Memory B cell (primary cell): ENCODE data around the gene GPX2.
A peak's percentile ranks its signal among the peaks of the same experiment; 100 is the strongest.

Experiments
- ATAC-seq: fragments of 150-1000 bp; cut with Tn5 transposase; 2 replicates; pipeline ENCODE4 v1.10.0; 2021; ENCODE audit warnings: low read depth, mild to moderate bottlenecking, moderate library complexity
- DNase-seq, 2 donors: peaks; one replicate each; pipeline ENCODE4 v3.0.0; 2022; ENCODE audit warnings: low spot score in 2 of 2
- H3K27ac Mint-ChIP-seq: one replicate; pipeline ENCODE4 v1.8.0; 2022; ENCODE audit warnings: mild to moderate bottlenecking, moderate library complexity, mixed read lengths
- H3K27me3 Mint-ChIP-seq: one replicate; pipeline ENCODE4 v1.8.0; 2022; ENCODE audit warnings: mixed read lengths
- H3K36me3 Mint-ChIP-seq: one replicate; pipeline ENCODE4 v1.8.0; 2022; ENCODE audit warnings: mild to moderate bottlenecking, mixed read lengths
- H3K4me1 Mint-ChIP-seq: one replicate; pipeline ENCODE4 v1.8.0; 2022; ENCODE audit warnings: mixed read lengths
- H3K4me3 Mint-ChIP-seq: one replicate; pipeline ENCODE4 v1.8.0; 2022; ENCODE audit warnings: mild to moderate bottlenecking, moderate library complexity, mixed read lengths
- H3K9me3 Mint-ChIP-seq: one replicate; pipeline ENCODE4 v1.8.0; 2022; ENCODE audit warnings: mixed read lengths

GPX2 gene

GRCh38 chr14:64942531-64943111 lies at the start of gene GPX2:
GPX2 (minus strand) TSS chr14:64942745; CDS start chr14:64942726, 19 bp downstream.
- no peak for DNase-seq

GRCh38 chr14:64990939-64991338 lies 48.4 kb upstream of the GPX2 start:
- Mint-ChIP-seq H3K27me3 (no peaks in the 10 kb centered on the region), H3K4me1 (peaks cover 19% of the 10 kb centered on the region), H3K4me3 (no peak overlapping the region), H3K9me3 (no peaks in the 10 kb centered on the region), H3K27ac (no peak overlapping the region), H3K36me3 (no peaks in the 10 kb centered on the region)
- no peak for DNase-seq
- ATAC-seq, result no peak

More at GRCh38 chr14:64942531-64943111, at the start of gene GPX2:
- peaks cover 17% of the 10 kb centered on the region for H3K4me1 Mint-ChIP-seq
- no peaks in the 10 kb centered on the region for H3K9me3 Mint-ChIP-seq
- H3K36me3 Mint-ChIP-seq, result peaks cover 18% of the 10 kb centered on the region
- no peaks in the 10 kb centered on the region for H3K27me3 Mint-ChIP-seq
- no peak for ATAC-seq
- no peak within 1 kb of the TSS for H3K4me3 Mint-ChIP-seq
- no peak within 1 kb of the TSS for H3K27ac Mint-ChIP-seq

GRCh38 chr14:64990296-64990695 lies 47.8 kb upstream of the GPX2 start:
- H3K4me1 Mint-ChIP-seq, result peaks cover 19% of the 10 kb centered on the region
- no peaks in the 10 kb centered on the region for H3K27me3 Mint-ChIP-seq
- H3K36me3 Mint-ChIP-seq, result no peaks in the 10 kb centered on the region
- ATAC-seq, result no peak
- no peaks in the 10 kb centered on the region for H3K9me3 Mint-ChIP-seq
- no peak overlapping the region for H3K27ac Mint-ChIP-seq
- no peak overlapping the region for H3K4me3 Mint-ChIP-seq
- DNase-seq, result no peak

- peaks cover 25% of the 10 kb centered on the region for H3K4me1 Mint-ChIP-seq
- no peak overlapping the region for H3K27ac Mint-ChIP-seq
- no peaks in the 10 kb centered on the region for H3K9me3 Mint-ChIP-seq
- no peaks in the 10 kb centered on the region for H3K36me3 Mint-ChIP-seq
- DNase-seq (no peak), ATAC-seq (no peak)
- peaks cover 3% of the 10 kb centered on the region for H3K27me3 Mint-ChIP-seq
- peak overlapping the region; percentile 94 for H3K4me3 Mint-ChIP-seq
Observed at GRCh38 chr14:64987438-64987767, 44.9 kb upstream of the GPX2 start.

GRCh38 chr14:64986648-64987437 lies 44.3 kb upstream of the GPX2 start, which contains the start of gene FNTB:
FNTB (plus strand) TSS chr14:64986895; CDS start chr14:64986954, 59 bp downstream.
- Mint-ChIP-seq H3K36me3 (no peaks in the 10 kb centered on the region), H3K4me1 (peaks cover 23% of the 10 kb centered on the region), H3K4me3 (peak within 1 kb of the TSS; percentile 94), H3K9me3 (no peaks in the 10 kb centered on the region), H3K27me3 (peaks cover 6% of the 10 kb centered on the region), H3K27ac (peak within 1 kb of the TSS; percentile 81)
- DNase-seq (peak; percentile 87 to 88), ATAC-seq (peak; percentile 90)

- Mint-ChIP-seq H3K36me3 (no peaks in the 10 kb centered on the region), H3K9me3 (no peaks in the 10 kb centered on the region), H3K27ac (no peak overlapping the region), H3K27me3 (peaks cover 6% of the 10 kb centered on the region), H3K4me1 (peaks cover 9% of the 10 kb centered on the region), H3K4me3 (peak overlapping the region; percentile 48)
- ATAC-seq (no peak), DNase-seq (peak in 1 of 2 donors; percentile 29)
Observed at GRCh38 chr14:64983439-64984310, 41.1 kb upstream of the GPX2 start.

GRCh38 chr14:64979336-64980074 lies 37.0 kb upstream of the GPX2 start:
- no peak overlapping the region for H3K4me3 Mint-ChIP-seq
- ATAC-seq, result no peak
- no peaks in the 10 kb centered on the region for H3K9me3 Mint-ChIP-seq
- H3K27me3 Mint-ChIP-seq, result peaks cover 8% of the 10 kb centered on the region
- H3K4me1 Mint-ChIP-seq, result peaks cover 7% of the 10 kb centered on the region
- H3K36me3 Mint-ChIP-seq, result no peaks in the 10 kb centered on the region
- DNase-seq, result no peak
- H3K27ac Mint-ChIP-seq, result no peak overlapping the region

- H3K4me1 Mint-ChIP-seq, result peaks cover 6% of the 10 kb centered on the region
- DNase-seq, result no peak
- ATAC-seq, result no peak
- no peak overlapping the region for H3K4me3 Mint-ChIP-seq
- H3K27ac Mint-ChIP-seq, result no peak overlapping the region
- no peaks in the 10 kb centered on the region for H3K36me3 Mint-ChIP-seq
- no peaks in the 10 kb centered on the region for H3K9me3 Mint-ChIP-seq
- peaks cover 13% of the 10 kb centered on the region for H3K27me3 Mint-ChIP-seq
Observed at GRCh38 chr14:64974563-64974962, 32.0 kb upstream of the GPX2 start.

- no peaks in the 10 kb centered on the region for H3K36me3 Mint-ChIP-seq
- H3K4me1 Mint-ChIP-seq, result peaks cover 6% of the 10 kb centered on the region
- peaks cover 13% of the 10 kb centered on the region for H3K27me3 Mint-ChIP-seq
- no peaks in the 10 kb centered on the region for H3K9me3 Mint-ChIP-seq
- ATAC-seq (no peak), DNase-seq (no peak)
- no peak overlapping the region for H3K27ac Mint-ChIP-seq
- no peak overlapping the region for H3K4me3 Mint-ChIP-seq
Observed at GRCh38 chr14:64973826-64974225, 31.3 kb upstream of the GPX2 start.

GRCh38 chr14:64973026-64973442 lies 30.5 kb upstream of the GPX2 start:
- Mint-ChIP-seq H3K27ac (no peak overlapping the region), H3K36me3 (no peaks in the 10 kb centered on the region), H3K4me3 (peak overlapping the region; percentile 86), H3K27me3 (peaks cover 13% of the 10 kb centered on the region), H3K9me3 (no peaks in the 10 kb centered on the region), H3K4me1 (peaks cover 6% of the 10 kb centered on the region)
- ATAC-seq (no peak), DNase-seq (no peak)

- no peaks in the 10 kb centered on the region for H3K9me3 Mint-ChIP-seq
- peaks cover 13% of the 10 kb centered on the region for H3K27me3 Mint-ChIP-seq
- H3K36me3 Mint-ChIP-seq, result peaks cover 2% of the 10 kb centered on the region
- DNase-seq, result peak in 1 of 2 donors; percentile 22
- peak within 1 kb of the TSS; percentile 86 for H3K4me3 Mint-ChIP-seq
- H3K4me1 Mint-ChIP-seq, result peaks cover 6% of the 10 kb centered on the region
- no peak within 1 kb of the TSS for H3K27ac Mint-ChIP-seq
- ATAC-seq, result peak; percentile 63
Observed at GRCh38 chr14:64971943-64972791, 29.6 kb upstream of the GPX2 start, which contains the start of gene RAB15. RAB15 (minus strand) TSS chr14:64972336; CDS start chr14:64972076, 260 bp downstream.

GRCh38 chr14:64971491-64971942 lies 29.0 kb upstream of the GPX2 start:
- no peak overlapping the region for H3K27ac Mint-ChIP-seq
- peaks cover 6% of the 10 kb centered on the region for H3K4me1 Mint-ChIP-seq
- DNase-seq, result peak in 1 of 2 donors; percentile 38
- H3K36me3 Mint-ChIP-seq, result peaks cover 2% of the 10 kb centered on the region
- peaks cover 10% of the 10 kb centered on the region for H3K27me3 Mint-ChIP-seq
- peak overlapping the region; percentile 74 for H3K4me3 Mint-ChIP-seq
- no peaks in the 10 kb centered on the region for H3K9me3 Mint-ChIP-seq
- ATAC-seq, result no peak
